ENCODE measurements around the gene MLXIP. TPM values are rescaled to one million over a fixed set of nuclear protein-coding genes. Genes with fewer than 3 reads are reported as not detected.

Gene MLXIP
- total and polyA plus RNA-seq, 2 of the 8 experiments (the other 6 are each of a cell fraction or from before 2014, with no cell fraction given): 5.5 to 40.5 TPM

GRCh38 chr12:122129131-122129530 is 50.6 kb downstream of the MLXIP start (continued):
- no peak for TF ChIP-seq JUND (IDR thresholded peaks at IDR 0.05; ENCODE audit: low read length)
- no peak for TF ChIP-seq SP2 (IDR thresholded peaks at IDR 0.05; ENCODE audit: low read length)
- TF ChIP-seq SRF (IDR thresholded peaks at IDR 0.05; ENCODE audit: low read depth, low read length): no peak
- TF ChIP-seq SP1 (IDR thresholded peaks at IDR 0.05; ENCODE audit: low read depth, low read length): no peak
- TF ChIP-seq, protein P1, sequence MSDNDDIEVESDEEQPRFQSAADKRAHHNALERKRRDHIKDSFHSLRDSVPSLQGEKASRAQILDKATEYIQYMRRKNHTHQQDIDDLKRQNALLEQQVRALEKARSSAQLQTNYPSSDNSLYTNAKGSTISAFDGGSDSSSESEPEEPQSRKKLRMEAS (IDR thresholded peaks at IDR 0.05): no peak
